Trophoblast cell (in vitro differentiated cells and primary cell): ENCODE measurements around the gene CLEC18A.
"Not testable (repeated sequence)": the region's sequence is repeated elsewhere in the genome, so short reads cannot be mapped to it uniquely, and the experiment has no call there.

Experiments
- DNase-seq, 2 donors: peaks; one replicate each; pipeline ENCODE4 v3.0.0-alpha.2; 2016
- H2AFZ ChIP-seq: 2 replicates; pipeline ENCODE4 v1.6.1; 2013; ENCODE audit warnings: low read length, moderate library complexity, mild to moderate bottlenecking; ENCODE audit not compliant: insufficient read depth, poor library complexity
- H2AK5ac ChIP-seq: 2 replicates; pipeline ENCODE4 v1.6.1; 2013; ENCODE audit warnings: mild to moderate bottlenecking, low read length
- H2BK120ac ChIP-seq: 2 replicates; pipeline ENCODE4 v1.6.1; 2013; ENCODE audit warnings: low read length, mild to moderate bottlenecking, moderate library complexity; ENCODE audit not compliant: insufficient read depth, poor library complexity
- H2BK12ac ChIP-seq: 2 replicates; pipeline ENCODE4 v1.6.1; 2013; ENCODE audit warnings: mild to moderate bottlenecking, low read length, moderate library complexity
- H2BK5ac ChIP-seq: 2 replicates; pipeline ENCODE4 v1.6.1; 2013; ENCODE audit warnings: low read length, low read depth, moderate library complexity, mild to moderate bottlenecking; ENCODE audit not compliant: poor library complexity
- H3K14ac ChIP-seq: 2 replicates; pipeline ENCODE4 v1.6.1; 2013; ENCODE audit warnings: mild to moderate bottlenecking, low read length
- H3K18ac ChIP-seq: 2 replicates; pipeline ENCODE4 v1.6.1; 2013; ENCODE audit warnings: mild to moderate bottlenecking, low read length
- H3K23ac ChIP-seq: 2 replicates; pipeline ENCODE4 v1.6.1; 2013; ENCODE audit warnings: low read length
- H3K27ac ChIP-seq: 2 replicates; pipeline ENCODE4 v1.5.1; 2013; ENCODE audit warnings: low read depth, mild to moderate bottlenecking, inconsistent platforms, low read length, moderate library complexity
- H3K27me3 ChIP-seq: 2 replicates; pipeline ENCODE4 v1.6.1; 2013; ENCODE audit warnings: inconsistent platforms, mild to moderate bottlenecking, low read length, moderate library complexity; ENCODE audit not compliant: insufficient read depth
- H3K36me3 ChIP-seq, 2 experiments: 1 replicate in 1 of 2; 2 replicates in 1 of 2; pipeline ENCODE4 v1.6.1; 2013; ENCODE audit warnings: low read length in 2 of 2, mild to moderate bottlenecking in 2 of 2, moderate library complexity in 1 of 2; ENCODE audit not compliant: insufficient read depth in 2 of 2, control insufficient read depth in 1 of 2
- H3K4ac ChIP-seq: 2 replicates; pipeline ENCODE4 v1.6.1; 2013; ENCODE audit warnings: low read depth, mild to moderate bottlenecking, low read length, moderate library complexity
- H3K4me1 ChIP-seq, 2 experiments: 1 replicate in 1 of 2; 2 replicates in 1 of 2; pipeline ENCODE4 v1.6.1; 2013; ENCODE audit warnings: low read length in 2 of 2, mild to moderate bottlenecking in 2 of 2, moderate library complexity in 1 of 2; ENCODE audit not compliant: insufficient read depth in 2 of 2, control insufficient read depth in 1 of 2
- H3K4me2 ChIP-seq: 2 replicates; pipeline ENCODE4 v1.6.1; 2013; ENCODE audit warnings: inconsistent platforms, mild to moderate bottlenecking, low read length, moderate library complexity
- H3K4me3 ChIP-seq: 2 replicates; pipeline ENCODE4 v1.5.1; 2013; ENCODE audit warnings: mild to moderate bottlenecking, low read depth, low read length, inconsistent platforms
- H3K79me1 ChIP-seq: one replicate; pipeline ENCODE4 v1.6.1; 2013; ENCODE audit warnings: low read length
- H3K79me2 ChIP-seq: 2 replicates; pipeline ENCODE4 v1.6.1; 2013; ENCODE audit warnings: low read length, mild to moderate bottlenecking; ENCODE audit not compliant: control insufficient read depth, insufficient read depth, poor library complexity
- H3K9ac ChIP-seq: 2 replicates; pipeline ENCODE4 v1.6.1; 2013; ENCODE audit warnings: mild to moderate bottlenecking, low read length
- H3K9me3 ChIP-seq: 2 replicates; pipeline ENCODE4 v1.6.1; 2013; ENCODE audit warnings: low read depth, mild to moderate bottlenecking, control low read depth, inconsistent platforms, low read length; ENCODE audit not compliant: insufficient read depth
- H4K12ac ChIP-seq: 2 replicates; pipeline ENCODE4 v1.6.1; 2013; ENCODE audit warnings: low read depth, mild to moderate bottlenecking, low read length, moderate library complexity
- H4K8ac ChIP-seq: 2 replicates; pipeline ENCODE4 v1.6.1; 2013; ENCODE audit warnings: low read depth, mild to moderate bottlenecking, low read length, moderate library complexity
- H4K91ac ChIP-seq: one replicate; pipeline ENCODE4 v1.6.1; 2013; ENCODE audit warnings: low read depth, mild to moderate bottlenecking, low read length, moderate library complexity
- WGBS: extraction: QIAGEN DNeasy Blood & Tissue Kit; methylation state at CpG from one replicate; pipeline ENCODE4 v1.1.7; 2013; ENCODE audit warnings: missing lambda C conversion rate; ENCODE audit not compliant: insufficient read length, insufficient coverage; ENCODE audit errors: extremely low coverage; 5-methylcytosine and 5-hydroxymethylcytosine counted together

CLEC18A gene

DNA sequence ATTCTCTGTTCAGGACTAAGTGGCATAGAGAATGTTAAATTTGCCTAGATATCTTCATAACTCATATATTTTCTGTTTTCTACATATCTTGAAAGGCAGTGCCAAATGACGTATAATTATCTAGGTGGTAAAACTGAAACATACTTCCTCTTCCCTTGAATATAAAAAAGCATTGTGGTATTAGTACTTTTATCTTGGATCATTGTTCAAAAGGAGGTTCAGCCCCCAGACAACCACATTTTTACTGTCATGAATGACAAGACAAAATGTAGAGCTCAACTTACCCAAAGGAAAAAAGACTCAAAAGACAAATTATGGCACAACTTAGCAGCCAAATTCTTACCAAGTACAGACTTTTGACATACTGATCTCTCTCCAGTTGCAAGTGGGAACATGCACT lies 34.1 kb downstream of the CLEC18A start:
- not testable (repeated sequence) for H3K9me3 ChIP-seq, H3K27ac ChIP-seq, H3K4me2 ChIP-seq, H3K4me3 ChIP-seq, H3K4ac ChIP-seq, H3K79me2 ChIP-seq, H2BK12ac ChIP-seq, H3K18ac ChIP-seq, H3K79me1 ChIP-seq, H2BK120ac ChIP-seq, H4K12ac ChIP-seq, H4K8ac ChIP-seq, DNase-seq, H3K9ac ChIP-seq, H2AK5ac ChIP-seq, H3K4me1 ChIP-seq, H4K91ac ChIP-seq, H3K23ac ChIP-seq, H2BK5ac ChIP-seq, H2AFZ ChIP-seq, H3K27me3 ChIP-seq, H3K14ac ChIP-seq
- no CpG with 5 or more reads among the region's 1 CpG for WGBS
- peaks cover 5 to 16% of the 10 kb centered on the region in 2 experiments for H3K36me3 ChIP-seq

DNA sequence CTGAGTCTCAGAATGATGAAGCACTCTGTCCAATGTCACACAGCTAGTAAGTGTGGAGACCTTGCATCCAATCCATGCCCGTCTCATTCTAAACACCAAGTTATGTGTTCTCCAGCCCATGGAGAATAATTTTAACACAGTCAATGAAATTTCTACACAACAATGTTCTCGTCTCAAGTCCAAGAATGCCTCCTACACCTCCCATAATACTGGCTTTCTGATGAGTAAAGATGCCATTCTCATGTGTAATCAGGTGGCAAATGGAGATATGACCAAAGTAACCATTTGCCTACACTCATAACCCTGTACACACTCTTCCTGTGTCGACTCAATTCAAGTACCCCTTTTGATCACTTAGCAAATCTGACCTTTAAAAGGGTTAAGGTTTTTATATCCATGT lies 46.8 kb downstream of the CLEC18A start:
- H2BK12ac ChIP-seq, H3K18ac ChIP-seq, H3K4me2 ChIP-seq, H2AK5ac ChIP-seq, H2AFZ ChIP-seq, H3K9ac ChIP-seq, H3K27me3 ChIP-seq, H3K79me1 ChIP-seq, H2BK120ac ChIP-seq, H3K23ac ChIP-seq, H3K4ac ChIP-seq, H4K12ac ChIP-seq, H3K4me1 ChIP-seq, H3K79me2 ChIP-seq, H3K9me3 ChIP-seq, H4K8ac ChIP-seq, H3K4me3 ChIP-seq, H2BK5ac ChIP-seq, H4K91ac ChIP-seq, H3K27ac ChIP-seq, H3K14ac ChIP-seq: not testable (repeated sequence)
- peak in 1 of 2 donors; percentile 15 for DNase-seq
- no CpG with 5 or more reads among the region's 3 CpGs for WGBS
- H3K36me3 ChIP-seq = peaks cover 12 to 18% of the 10 kb centered on the region in 2 experiments

DNA sequence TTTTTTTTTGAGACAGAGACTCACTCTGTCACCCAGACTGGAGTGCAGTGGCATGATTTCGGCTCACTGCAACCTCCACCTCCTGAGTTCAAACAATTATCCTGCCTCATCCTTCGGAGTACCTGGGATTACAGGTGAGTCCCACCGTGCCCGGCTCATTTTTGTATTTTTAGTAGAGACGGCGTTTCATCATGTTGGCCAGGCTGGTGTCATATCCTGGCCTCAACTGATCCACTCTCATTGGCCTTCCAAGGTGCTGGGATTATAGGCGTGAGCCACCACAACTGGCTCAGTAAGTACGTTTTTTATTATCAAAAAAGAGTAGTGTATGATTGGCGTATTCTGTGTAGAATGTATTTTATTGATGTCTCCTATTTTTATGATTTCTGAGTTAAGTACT lies 48.7 kb downstream of the CLEC18A start:
- not testable (repeated sequence) for H3K9me3 ChIP-seq, H3K9ac ChIP-seq, H2BK120ac ChIP-seq, H3K23ac ChIP-seq, H3K4me3 ChIP-seq, H3K18ac ChIP-seq, H2BK12ac ChIP-seq, H2AK5ac ChIP-seq, H3K4me2 ChIP-seq, H3K27me3 ChIP-seq, H3K79me1 ChIP-seq, H3K4me1 ChIP-seq, H2AFZ ChIP-seq, H4K12ac ChIP-seq, H3K14ac ChIP-seq, H4K91ac ChIP-seq, H3K4ac ChIP-seq, DNase-seq, H3K27ac ChIP-seq, H4K8ac ChIP-seq, H2BK5ac ChIP-seq, H3K79me2 ChIP-seq
- WGBS = no CpG with 5 or more reads among the region's 9 CpGs
- H3K36me3 ChIP-seq = peaks cover 8 to 15% of the 10 kb centered on the region in 2 experiments

DNA sequence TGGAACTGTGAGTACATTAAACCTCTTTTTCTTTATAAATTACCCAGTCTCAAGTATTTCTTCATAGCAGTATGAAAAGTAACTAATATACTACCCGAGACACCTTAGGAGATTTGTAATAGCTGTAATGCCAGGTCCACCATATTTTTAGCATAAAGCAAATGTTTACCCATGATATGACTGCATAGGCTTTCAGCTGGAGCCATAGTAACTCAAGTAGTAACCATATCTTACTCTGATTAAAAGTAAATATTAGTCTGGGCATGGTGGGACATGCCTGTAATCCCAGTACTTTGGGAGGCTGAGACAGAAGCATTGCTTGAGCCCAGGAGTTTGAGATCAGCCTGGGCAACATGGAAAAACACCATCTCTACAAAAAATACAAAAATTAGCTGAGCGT lies 52.4 kb downstream of the CLEC18A start:
- H3K14ac ChIP-seq, H2BK12ac ChIP-seq, H3K23ac ChIP-seq, H2BK5ac ChIP-seq, H3K79me1 ChIP-seq, H3K4me1 ChIP-seq, DNase-seq, H3K9me3 ChIP-seq, H3K27ac ChIP-seq, H3K4ac ChIP-seq, H3K9ac ChIP-seq, H3K36me3 ChIP-seq, H4K8ac ChIP-seq, H3K4me3 ChIP-seq, H2AFZ ChIP-seq, H4K12ac ChIP-seq, H4K91ac ChIP-seq, H3K4me2 ChIP-seq, H2AK5ac ChIP-seq, H3K27me3 ChIP-seq, H3K18ac ChIP-seq, H2BK120ac ChIP-seq, H3K79me2 ChIP-seq: not testable (repeated sequence)
- WGBS = no CpG with 5 or more reads among the region's 2 CpGs
